ENCODE results near the gene COG1. TPM values are rescaled to one million over a fixed set of nuclear protein-coding genes. Genes with fewer than 3 reads are reported as not detected.

The COG1 gene
- total RNA-seq, 1 donor from 2014 or later = 45.1 TPM

GRCh38 chr17:73151916-73152632, 40.8 kb upstream of the COG1 start:
- H3K9me3 Mint-ChIP-seq (ENCODE audit: low read depth) = peaks cover 4% of the 10 kb centered on the region
- peaks cover 3% of the 10 kb centered on the region for H3K27me3 Mint-ChIP-seq (ENCODE audit: low read depth)
- H3K27ac Mint-ChIP-seq (ENCODE audit: unreplicated experiment) = no peak overlapping the region
- no peak for TF ChIP-seq CTCF (IDR thresholded peaks at IDR 0.05)
- H3K4me3 Mint-ChIP-seq (ENCODE audit: unreplicated experiment) = no peak overlapping the region
- DNase-seq (ENCODE audit: low spot score) = no peak
- no peaks in the 10 kb centered on the region for H3K36me3 Mint-ChIP-seq (ENCODE audit: low read depth)
- H3K4me1 Mint-ChIP-seq (ENCODE audit: low read depth) = peaks cover 9% of the 10 kb centered on the region

- TF ChIP-seq CTCF (IDR thresholded peaks at IDR 0.05) = no peak
- Mint-ChIP-seq H3K36me3 (ENCODE audit: low read depth) (no peaks in the 10 kb centered on the region), H3K9me3 (ENCODE audit: low read depth) (no peaks in the 10 kb centered on the region), H3K27ac (ENCODE audit: unreplicated experiment) (no peak overlapping the region), H3K27me3 (ENCODE audit: low read depth) (peaks cover 4% of the 10 kb centered on the region), H3K4me3 (ENCODE audit: unreplicated experiment) (no peak overlapping the region), H3K4me1 (ENCODE audit: low read depth) (peaks cover 9% of the 10 kb centered on the region)
- no peak for DNase-seq (ENCODE audit: low spot score)
Measured at GRCh38 chr17:73155410-73156165, 37.3 kb upstream of the COG1 start.

- Mint-ChIP-seq H3K27ac (ENCODE audit: unreplicated experiment) (no peak overlapping the region), H3K4me1 (ENCODE audit: low read depth) (peaks cover 9% of the 10 kb centered on the region), H3K27me3 (ENCODE audit: low read depth) (peaks cover 4% of the 10 kb centered on the region), H3K9me3 (ENCODE audit: low read depth) (no peaks in the 10 kb centered on the region), H3K36me3 (ENCODE audit: low read depth) (no peaks in the 10 kb centered on the region), H3K4me3 (ENCODE audit: unreplicated experiment) (no peak overlapping the region)
- no peak for DNase-seq (ENCODE audit: low spot score)
- peak; percentile 87 for TF ChIP-seq CTCF (IDR thresholded peaks at IDR 0.05)
Measured at GRCh38 chr17:73156166-73156840, 36.6 kb upstream of the COG1 start.

- TF ChIP-seq CTCF (IDR thresholded peaks at IDR 0.05) = no peak
- no peak overlapping the region for H3K27ac Mint-ChIP-seq (ENCODE audit: unreplicated experiment)
- no peak for DNase-seq (ENCODE audit: low spot score)
- H3K36me3 Mint-ChIP-seq (ENCODE audit: low read depth) = no peaks in the 10 kb centered on the region
- H3K27me3 Mint-ChIP-seq (ENCODE audit: low read depth) = peaks cover 4% of the 10 kb centered on the region
- H3K9me3 Mint-ChIP-seq (ENCODE audit: low read depth) = no peaks in the 10 kb centered on the region
- no peak overlapping the region for H3K4me3 Mint-ChIP-seq (ENCODE audit: unreplicated experiment)
- peaks cover 9% of the 10 kb centered on the region for H3K4me1 Mint-ChIP-seq (ENCODE audit: low read depth)
Measured at GRCh38 chr17:73156887-73157520, 35.9 kb upstream of the COG1 start.

GRCh38 chr17:73157521-73157890, 35.3 kb upstream of the COG1 start:
- TF ChIP-seq CTCF (IDR thresholded peaks at IDR 0.05) = no peak

More at GRCh38 chr17:73157521-73157890, 35.3 kb upstream of the COG1 start:
- no peak overlapping the region for H3K4me3 Mint-ChIP-seq (ENCODE audit: unreplicated experiment)
- peaks cover 9% of the 10 kb centered on the region for H3K4me1 Mint-ChIP-seq (ENCODE audit: low read depth)
- H3K36me3 Mint-ChIP-seq (ENCODE audit: low read depth) = no peaks in the 10 kb centered on the region
- no peak for DNase-seq (ENCODE audit: low spot score)
- H3K27me3 Mint-ChIP-seq (ENCODE audit: low read depth) = peaks cover 5% of the 10 kb centered on the region
- no peak overlapping the region for H3K27ac Mint-ChIP-seq (ENCODE audit: unreplicated experiment)
- no peaks in the 10 kb centered on the region for H3K9me3 Mint-ChIP-seq (ENCODE audit: low read depth)
